TTC549 (cell line): ENCODE data around the gene USP2.

ENCODE experiments used
- FAIRE-seq: peaks from 2 replicates; lab custom pipeline; 2012; peaks lifted over from hg19 to GRCh38; lab: Jason Lieb, UNC

Gene USP2, protein sequence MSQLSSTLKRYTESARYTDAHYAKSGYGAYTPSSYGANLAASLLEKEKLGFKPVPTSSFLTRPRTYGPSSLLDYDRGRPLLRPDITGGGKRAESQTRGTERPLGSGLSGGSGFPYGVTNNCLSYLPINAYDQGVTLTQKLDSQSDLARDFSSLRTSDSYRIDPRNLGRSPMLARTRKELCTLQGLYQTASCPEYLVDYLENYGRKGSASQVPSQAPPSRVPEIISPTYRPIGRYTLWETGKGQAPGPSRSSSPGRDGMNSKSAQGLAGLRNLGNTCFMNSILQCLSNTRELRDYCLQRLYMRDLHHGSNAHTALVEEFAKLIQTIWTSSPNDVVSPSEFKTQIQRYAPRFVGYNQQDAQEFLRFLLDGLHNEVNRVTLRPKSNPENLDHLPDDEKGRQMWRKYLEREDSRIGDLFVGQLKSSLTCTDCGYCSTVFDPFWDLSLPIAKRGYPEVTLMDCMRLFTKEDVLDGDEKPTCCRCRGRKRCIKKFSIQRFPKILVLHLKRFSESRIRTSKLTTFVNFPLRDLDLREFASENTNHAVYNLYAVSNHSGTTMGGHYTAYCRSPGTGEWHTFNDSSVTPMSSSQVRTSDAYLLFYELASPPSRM

DNA sequence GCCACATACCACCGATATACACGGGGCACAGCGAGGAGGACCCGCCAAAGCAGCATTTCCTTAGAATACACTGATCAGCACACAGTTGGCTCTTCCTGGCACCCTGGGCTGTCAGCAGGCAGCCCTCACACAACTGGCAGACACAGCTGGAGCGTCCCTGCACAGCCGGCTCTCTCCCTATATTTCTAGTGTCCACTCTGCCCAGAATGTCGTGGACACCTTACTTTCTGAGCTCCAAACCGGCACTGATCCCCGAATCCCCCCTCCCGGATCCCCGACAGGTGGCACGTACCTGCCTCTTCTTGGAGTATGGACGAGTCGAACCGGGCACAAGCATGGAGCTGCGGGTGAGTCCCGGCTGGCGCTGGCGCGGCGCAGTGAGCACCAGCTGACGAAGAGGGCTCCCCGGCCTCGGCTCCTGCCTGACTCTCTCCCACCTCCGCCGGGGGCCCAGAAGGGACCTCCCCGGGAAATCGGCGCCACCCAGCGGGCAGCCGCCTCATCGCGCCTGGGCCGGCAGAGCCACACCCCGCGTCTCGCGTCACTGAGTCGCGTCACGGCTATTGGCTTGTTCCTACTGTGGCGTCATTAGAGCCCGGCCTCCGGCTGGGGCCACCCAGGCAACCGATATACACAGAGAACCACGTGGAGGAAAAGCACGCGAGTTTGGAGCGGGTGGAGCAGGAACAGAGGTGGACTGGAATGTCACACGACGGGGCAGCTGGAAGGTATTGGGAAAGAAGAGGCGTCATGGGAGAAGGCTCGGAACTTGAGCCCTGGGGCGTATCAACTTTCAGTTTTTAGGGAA lies at the start of gene USP2:
Gene USP2, minus strand, starts transcription at position 510 of the 808 bp plus-strand sequence. CDS start 8,210 bp downstream, outside the sequence.
- FAIRE-seq, result peak; percentile 77

GRCh38 chr11:119427279-119427678 lies 45.8 kb upstream of the USP2 start:
- FAIRE-seq, result no peak

- no peak for FAIRE-seq
Observed at GRCh38 chr11:119426142-119426541, 44.7 kb upstream of the USP2 start.

GRCh38 chr11:119424775-119425174 lies 43.3 kb upstream of the USP2 start:
- FAIRE-seq, result no peak

DNA sequence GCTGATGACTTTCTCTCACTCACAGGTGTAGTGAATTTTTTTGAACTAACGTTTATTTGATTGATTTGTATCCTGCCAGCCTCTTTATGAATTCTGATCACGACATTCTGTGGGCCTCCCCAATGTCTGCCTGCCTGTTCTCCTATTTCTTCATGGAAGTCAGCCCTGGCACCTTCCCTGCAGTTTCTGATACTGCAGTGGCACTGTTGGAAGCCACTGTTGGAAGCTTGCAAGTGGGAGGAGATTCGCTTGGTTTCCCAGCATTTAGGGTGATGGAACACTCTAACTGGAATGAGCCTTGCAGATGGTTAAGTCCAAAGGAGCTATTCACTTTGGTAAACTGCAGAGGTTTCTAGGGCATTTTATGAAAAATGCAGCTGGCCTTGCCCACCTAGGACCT lies 42.8 kb upstream of the USP2 start:
- FAIRE-seq, result no peak

DNA sequence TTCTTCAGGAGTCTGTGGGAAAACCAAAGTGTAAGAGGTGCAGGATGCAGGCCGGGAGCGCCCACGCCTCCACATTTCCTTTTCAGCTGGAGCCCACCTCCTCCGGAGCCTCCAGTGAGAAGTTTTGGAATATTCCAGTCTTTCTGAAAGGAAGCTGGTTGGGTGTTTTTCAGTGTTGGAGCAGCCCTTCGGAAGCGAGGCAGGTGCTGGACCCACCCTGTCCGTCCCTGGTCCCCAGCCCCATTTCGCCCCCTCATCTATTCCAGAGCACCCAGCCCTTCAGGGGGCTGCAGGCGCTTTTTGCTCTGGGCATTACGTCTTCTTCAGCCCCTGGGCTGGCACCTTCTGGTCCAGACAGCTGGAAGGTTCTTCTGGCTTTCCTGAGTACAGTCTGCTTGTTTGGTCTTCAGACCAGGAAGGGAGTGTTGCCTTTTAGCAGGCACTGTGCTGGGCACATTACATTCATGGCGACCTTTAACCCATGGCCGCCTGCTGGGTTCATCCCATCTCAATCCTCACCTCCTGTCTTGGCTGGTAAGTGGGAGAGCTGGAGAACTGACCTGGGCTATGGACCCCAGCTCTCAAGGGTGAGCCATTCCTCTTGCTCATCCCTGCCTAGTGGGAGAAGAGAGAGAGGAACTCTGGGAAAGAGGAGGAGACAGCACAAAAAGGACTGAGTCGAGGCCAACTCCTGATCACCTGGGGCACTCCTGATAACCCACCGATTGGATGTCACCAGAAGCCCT lies 42.2 kb upstream of the USP2 start:
- FAIRE-seq, result no peak

- FAIRE-seq, result no peak
Observed at GRCh38 chr11:119422809-119423508, 41.5 kb upstream of the USP2 start, which contains the start of gene THY1. TSS of gene THY1 (minus strand) at chr11:119423172. CDS start at chr11:119420905, 2,267 bp downstream.

- FAIRE-seq, result no peak
Observed at GRCh38 chr11:119421941-119422808, 40.7 kb upstream of the USP2 start.

GRCh38 chr11:119421351-119421750 lies 39.9 kb upstream of the USP2 start:
- FAIRE-seq, result no peak

GRCh38 chr11:119420631-119421030 lies 39.1 kb upstream of the USP2 start:
- no peak for FAIRE-seq

GRCh38 chr11:119419834-119420492 lies 38.5 kb upstream of the USP2 start:
- no peak for FAIRE-seq

- no peak for FAIRE-seq
Observed at GRCh38 chr11:119419246-119419645, 37.8 kb upstream of the USP2 start.

DNA sequence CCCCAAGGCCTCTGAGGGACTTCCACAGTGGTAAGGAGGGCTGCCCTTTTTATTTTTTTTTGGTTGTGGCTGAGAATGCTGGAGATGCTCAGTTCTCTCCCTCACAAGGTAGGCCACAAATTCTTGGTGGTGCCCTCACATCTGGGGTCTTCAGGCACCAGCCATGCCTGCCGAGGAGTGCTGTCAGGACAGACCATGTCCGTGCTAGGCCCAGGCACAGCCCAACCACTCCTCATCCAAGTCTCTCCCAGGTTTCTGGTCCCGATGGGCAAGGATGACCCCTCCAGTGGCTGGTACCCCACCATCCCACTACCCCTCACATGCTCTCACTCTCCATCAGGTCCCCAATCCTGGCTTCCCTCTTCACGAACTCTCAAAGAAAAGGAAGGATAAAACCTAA lies 37.3 kb upstream of the USP2 start:
- no peak for FAIRE-seq

GRCh38 chr11:119417726-119418540 lies 36.4 kb upstream of the USP2 start:
- FAIRE-seq, result no peak

DNA sequence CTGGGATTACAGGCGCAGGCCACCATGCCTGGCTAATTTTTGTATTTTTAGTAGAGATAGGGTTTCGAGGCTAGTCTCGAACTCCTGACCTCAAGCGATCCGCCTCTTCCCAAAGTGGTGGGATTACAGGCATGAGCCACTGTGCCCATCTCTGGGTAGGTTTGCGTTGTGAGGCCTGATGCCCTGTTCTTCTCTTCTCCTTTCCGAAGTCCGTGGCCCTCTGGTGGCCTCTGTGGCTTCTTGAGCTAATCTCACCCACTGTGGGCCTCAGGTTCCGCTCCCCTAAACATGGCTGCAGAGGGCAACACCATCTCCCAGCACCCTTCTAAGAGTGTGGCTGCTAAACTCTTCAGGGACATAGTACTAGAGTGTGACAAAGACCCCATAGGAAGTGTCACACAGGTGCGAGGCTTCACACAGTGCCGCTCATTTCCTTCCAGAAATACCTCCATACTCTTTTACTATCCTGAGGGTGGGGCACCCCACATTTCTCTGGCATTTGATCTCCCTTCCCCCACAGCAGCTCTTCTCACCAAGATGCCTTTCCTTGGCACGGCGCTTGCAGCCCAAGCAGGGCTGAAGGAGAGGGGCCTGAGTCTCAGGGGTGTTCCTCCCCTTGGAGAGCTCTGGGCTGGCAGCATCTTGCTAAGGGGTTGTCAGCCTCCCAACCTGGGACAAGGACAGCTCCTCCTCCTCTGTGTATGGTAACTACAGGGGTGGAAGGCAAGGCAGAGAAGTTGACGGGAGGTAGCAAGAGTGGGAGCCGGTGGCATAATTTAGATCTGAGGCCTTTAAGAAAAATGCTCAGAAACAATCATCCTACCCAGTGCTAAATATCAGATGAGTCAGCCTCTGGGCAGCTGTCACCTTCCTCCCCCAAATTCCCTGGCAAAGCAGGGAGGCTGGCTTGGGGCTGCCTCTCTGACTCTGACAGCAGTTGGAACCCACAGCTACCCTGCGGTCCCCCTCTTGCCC lies 35.4 kb upstream of the USP2 start:
- no peak for FAIRE-seq

DNA sequence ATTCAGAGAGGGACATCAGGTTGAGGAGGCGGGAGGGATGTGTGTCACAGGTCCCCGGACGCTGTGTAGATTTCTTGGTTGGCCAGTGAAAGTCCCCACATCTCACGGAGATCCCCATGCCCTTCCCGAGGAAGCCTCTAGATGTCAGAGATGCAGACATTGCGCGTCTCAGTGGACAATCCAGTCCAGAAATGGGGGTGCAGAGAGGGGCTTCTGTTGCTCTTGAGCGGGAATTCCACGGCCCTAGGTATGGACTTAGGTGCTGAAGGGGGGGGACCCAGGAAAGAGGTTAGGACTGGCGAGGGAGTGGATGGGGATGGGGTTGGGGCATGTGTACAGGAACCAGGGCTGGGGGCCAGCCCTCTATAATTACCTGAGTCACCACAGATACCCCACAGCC lies 34.5 kb upstream of the USP2 start:
- FAIRE-seq, result no peak

DNA sequence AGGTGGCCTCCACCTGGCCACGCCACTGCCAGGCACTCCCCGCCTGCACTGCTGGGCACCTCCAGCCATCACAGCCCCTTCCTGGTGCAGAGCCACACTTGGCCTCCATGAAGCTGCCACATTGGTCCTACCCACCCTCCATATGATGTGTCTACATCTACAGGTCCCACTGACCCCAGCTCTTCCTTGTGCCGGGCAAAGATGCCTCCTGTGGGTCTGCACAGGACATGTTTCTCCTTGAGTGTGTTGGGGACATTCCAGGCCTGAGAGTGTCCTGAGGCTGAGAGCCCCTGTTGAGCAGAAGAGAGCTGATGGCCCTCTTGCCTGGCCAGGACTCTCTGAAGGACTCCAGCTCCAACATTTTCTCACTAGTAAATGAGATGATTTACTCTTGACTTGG lies 34.0 kb upstream of the USP2 start:
- no peak for FAIRE-seq

DNA sequence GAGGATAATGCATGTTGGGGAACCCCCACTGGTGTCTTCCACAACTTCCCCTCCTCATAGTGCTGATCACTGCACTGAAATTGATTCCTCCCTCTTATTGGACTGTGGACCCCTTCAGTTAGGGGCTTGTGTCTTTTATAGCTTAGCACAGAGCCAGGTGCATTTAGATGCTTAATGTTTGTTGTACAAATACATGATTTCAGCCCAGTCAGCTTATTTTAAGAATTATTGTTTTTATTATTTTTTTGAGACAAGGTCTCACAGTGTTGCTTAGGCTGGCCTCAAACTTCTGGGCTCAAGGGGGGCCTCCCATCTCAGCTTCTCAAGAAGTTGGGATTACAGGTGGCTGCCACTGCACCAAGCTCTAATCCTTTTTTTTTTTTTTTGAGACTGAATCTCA lies 33.2 kb upstream of the USP2 start:
- no peak for FAIRE-seq
